Mucosa of rectum (tissue), 2 donors: ENCODE data around the gene CMTM2.
A peak's percentile ranks its signal among the peaks of the same experiment; 100 is the strongest.
"Not testable (repeated sequence)": the region's sequence is repeated elsewhere in the genome, so short reads cannot be mapped to it uniquely, and the experiment has no call there.

Experiments used
- H3K27ac ChIP-seq, 2 donors: one replicate each; pipeline ENCODE4 v1.7.0; 2013; ENCODE audit warnings: inconsistent platforms in 2 of 2, low read depth in 2 of 2, low read length in 2 of 2
- H3K27me3 ChIP-seq, 2 donors: one replicate each; pipeline ENCODE4 v1.7.0; 2013; ENCODE audit warnings: low read length in 2 of 2; ENCODE audit not compliant: control insufficient read depth in 2 of 2, insufficient read depth in 2 of 2
- H3K36me3 ChIP-seq, 2 donors: one replicate each; pipeline ENCODE4 v1.7.0; 2013; ENCODE audit warnings: low read length in 2 of 2; ENCODE audit not compliant: control insufficient read depth in 2 of 2, insufficient read depth in 2 of 2
- H3K4me1 ChIP-seq, 2 donors: one replicate each; pipeline ENCODE4 v1.7.0; 2013; ENCODE audit warnings: low read length in 2 of 2, mild to moderate bottlenecking in 1 of 2; ENCODE audit not compliant: control insufficient read depth in 2 of 2, insufficient read depth in 2 of 2
- H3K4me3 ChIP-seq, 2 donors: one replicate each; pipeline ENCODE4 v1.7.0; 2013; ENCODE audit warnings: low read length in 2 of 2
- H3K9ac ChIP-seq, 2 donors: one replicate each; pipeline ENCODE4 v1.7.0; 2013; ENCODE audit warnings: low read length in 2 of 2, low read depth in 1 of 2, mild to moderate bottlenecking in 1 of 2
- H3K9me3 ChIP-seq, 2 donors: one replicate each; pipeline ENCODE4 v1.7.0; 2013; ENCODE audit warnings: low read length in 2 of 2; ENCODE audit not compliant: control insufficient read depth in 2 of 2
- donor health status: healthy.
- donor health status: Normal muscosa, but diverticular disease.

CMTM2 gene

GRCh38 chr16:66605979-66606751 is 26.9 kb downstream of the CMTM2 start:
- H3K27ac ChIP-seq = peak overlapping the region; percentile 47 to 67
- H3K36me3 ChIP-seq = peaks cover 10 to 23% of the 10 kb centered on the region in 2 donors
- H3K9ac ChIP-seq = peak overlapping the region in 1 of 2 donors; percentile 64
- H3K27me3 ChIP-seq = peaks cover 3 to 6% of the 10 kb centered on the region in 2 donors
- no peaks in the 10 kb centered on the region for H3K9me3 ChIP-seq
- peaks cover 6 to 11% of the 10 kb centered on the region in 2 donors for H3K4me1 ChIP-seq
- peak overlapping the region; percentile 45 to 50 for H3K4me3 ChIP-seq

GRCh38 chr16:66608241-66609138 is 29.2 kb downstream of the CMTM2 start:
- Histone ChIP-seq H3K9me3 (no peaks in the 10 kb centered on the region), H3K36me3 (peaks cover 18 to 35% of the 10 kb centered on the region in 2 donors), H3K4me1 (peaks cover 6 to 11% of the 10 kb centered on the region in 2 donors), H3K4me3 (no peak overlapping the region), H3K27me3 (peaks cover 3 to 6% of the 10 kb centered on the region in 2 donors), H3K9ac (no peak overlapping the region), H3K27ac (no peak overlapping the region)

- Histone ChIP-seq H3K27me3 (peaks cover 0 to 3% of the 10 kb centered on the region in 2 donors), H3K4me3 (no peak overlapping the region), H3K9ac (no peak overlapping the region), H3K27ac (no peak overlapping the region), H3K9me3 (no peaks in the 10 kb centered on the region), H3K36me3 (peaks cover 18 to 35% of the 10 kb centered on the region in 2 donors), H3K4me1 (peaks cover 2 to 8% of the 10 kb centered on the region in 2 donors)
Observed at GRCh38 chr16:66609139-66609510, 29.9 kb downstream of the CMTM2 start.

GRCh38 chr16:66610111-66610820 is 31.0 kb downstream of the CMTM2 start:
- peaks cover 0 to 8% of the 10 kb centered on the region in 2 donors for H3K4me1 ChIP-seq
- no peaks in the 10 kb centered on the region for H3K9me3 ChIP-seq
- peaks cover 0 to 3% of the 10 kb centered on the region in 2 donors for H3K27me3 ChIP-seq
- no peak overlapping the region for H3K27ac ChIP-seq
- no peak overlapping the region for H3K9ac ChIP-seq
- peaks cover 26 to 37% of the 10 kb centered on the region in 2 donors for H3K36me3 ChIP-seq
- H3K4me3 ChIP-seq = no peak overlapping the region

- H3K4me1 ChIP-seq, H3K27ac ChIP-seq: not testable (repeated sequence)
- H3K36me3 ChIP-seq = peaks cover 30 to 45% of the 10 kb centered on the region in 2 donors
Observed at GRCh38 chr16:66611911-66612310, 32.6 kb downstream of the CMTM2 start.

GRCh38 chr16:66612422-66612821 is 33.2 kb downstream of the CMTM2 start:
- Histone ChIP-seq H3K9ac (no peak overlapping the region), H3K9me3 (no peaks in the 10 kb centered on the region)

More at GRCh38 chr16:66611911-66612310, 32.6 kb downstream of the CMTM2 start:
- H3K27me3 ChIP-seq, H3K9ac ChIP-seq, H3K4me3 ChIP-seq, H3K9me3 ChIP-seq: not testable (repeated sequence)

GRCh38 chr16:66614161-66614802 is 35.0 kb downstream of the CMTM2 start:
- Histone ChIP-seq H3K9me3 (no peaks in the 10 kb centered on the region), H3K4me1 (no peaks in the 10 kb centered on the region), H3K27ac (no peak overlapping the region), H3K36me3 (peaks cover 37 to 39% of the 10 kb centered on the region in 2 donors), H3K4me3 (no peak overlapping the region), H3K9ac (no peak overlapping the region), H3K27me3 (no peaks in the 10 kb centered on the region)

More at GRCh38 chr16:66612422-66612821, 33.2 kb downstream of the CMTM2 start:
- Histone ChIP-seq H3K27ac (no peak overlapping the region), H3K27me3 (no peaks in the 10 kb centered on the region), H3K4me1 (peaks cover 0 to 4% of the 10 kb centered on the region in 2 donors), H3K4me3 (no peak overlapping the region), H3K36me3 (peaks cover 30 to 47% of the 10 kb centered on the region in 2 donors)

- Histone ChIP-seq H3K4me3 (no peak overlapping the region), H3K27me3 (no peaks in the 10 kb centered on the region), H3K27ac (no peak overlapping the region), H3K4me1 (no peaks in the 10 kb centered on the region), H3K9ac (no peak overlapping the region), H3K9me3 (no peaks in the 10 kb centered on the region), H3K36me3 (peaks cover 30 to 34% of the 10 kb centered on the region in 2 donors)
Observed at GRCh38 chr16:66616169-66616568, 36.9 kb downstream of the CMTM2 start.

GRCh38 chr16:66616592-66616991 is 37.3 kb downstream of the CMTM2 start:
- Histone ChIP-seq H3K4me3 (no peak overlapping the region), H3K4me1 (no peaks in the 10 kb centered on the region), H3K36me3 (peaks cover 27 to 38% of the 10 kb centered on the region in 2 donors), H3K9me3 (no peaks in the 10 kb centered on the region), H3K9ac (no peak overlapping the region), H3K27ac (no peak overlapping the region), H3K27me3 (no peaks in the 10 kb centered on the region)
